ENCODE results near the gene OR2M5. TPM values are rescaled to one million over a fixed set of nuclear protein-coding genes. Genes with fewer than 3 reads are reported as not detected.

Gene OR2M5
- polyA plus RNA-seq, 1 donor (not counting 4 experiments of a cell fraction or from before 2014, with no cell fraction given): not detected

DNA sequence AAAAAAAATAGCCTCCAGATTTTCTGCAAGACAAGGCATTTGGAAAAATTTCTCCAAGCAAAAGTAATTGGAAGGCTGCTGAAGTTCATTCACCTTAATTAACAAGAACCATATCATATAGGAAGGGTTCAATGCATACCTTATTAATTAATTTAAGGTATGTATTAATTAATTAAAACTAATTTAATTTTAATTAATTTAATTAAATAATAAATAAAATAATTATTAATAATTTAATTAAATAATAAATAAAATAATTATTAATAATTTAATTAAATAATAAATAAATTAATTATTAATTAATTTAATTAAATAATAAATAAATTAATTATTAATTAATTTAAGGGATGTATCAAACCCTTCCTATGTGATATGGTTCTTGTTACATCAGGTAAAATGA lies 42.1 kb upstream of the OR2M5 start:
- H3K9me1 ChIP-seq (ENCODE audit: control insufficient read depth, extremely low read depth, insufficient read depth, low read length): no peaks in the 10 kb centered on the region
- no peaks in the 10 kb centered on the region for H3K4me1 ChIP-seq (ENCODE audit: control insufficient read depth, extremely low read depth, insufficient read depth, low read length)
- no peak overlapping the region for H3K27ac ChIP-seq (ENCODE audit: control insufficient read depth, insufficient read depth, low read length)
- no peak overlapping the region for H3K4me3 ChIP-seq (ENCODE audit: control insufficient read depth in 2 of 3, extremely low read depth in 1 of 3, insufficient read depth in 2 of 3, low read depth in 1 of 3, low read length in 3 of 3)
- H3K79me2 ChIP-seq (ENCODE audit: control insufficient read depth, insufficient read depth, low read length): no peaks in the 10 kb centered on the region
- no peak overlapping the region for H3K9ac ChIP-seq (ENCODE audit: control insufficient read depth, extremely low read depth, insufficient read depth, low read length)
- no peak for FAIRE-seq
- no peak overlapping the region for H3K4me2 ChIP-seq (ENCODE audit: control insufficient read depth, extremely low read depth, insufficient read depth, low read depth, low read length)
- dilution Hi-C loops (cut with MboI; ENCODE audit: extremely low pct_ligation_motif_present, low sequenced_read_pairs): no loop called here
- no peaks in the 10 kb centered on the region for H4K20me1 ChIP-seq (ENCODE audit: control insufficient read depth, extremely low read depth, insufficient read depth, low read length)
- no peak overlapping the region for H2AFZ ChIP-seq (ENCODE audit: control insufficient read depth, low read length)
- DNase-seq (ENCODE audit: low read depth, low spot score): no peak
- H3K27me3 ChIP-seq (ENCODE audit: control insufficient read depth, extremely low read depth, insufficient read depth, low read length): no peaks in the 10 kb centered on the region
- H3K36me3 ChIP-seq (ENCODE audit: control insufficient read depth in 2 of 2, extremely low read depth in 1 of 2, insufficient read depth in 2 of 2, low read length in 2 of 2): no peaks in the 10 kb centered on the region
- TF ChIP-seq, protein P1, sequence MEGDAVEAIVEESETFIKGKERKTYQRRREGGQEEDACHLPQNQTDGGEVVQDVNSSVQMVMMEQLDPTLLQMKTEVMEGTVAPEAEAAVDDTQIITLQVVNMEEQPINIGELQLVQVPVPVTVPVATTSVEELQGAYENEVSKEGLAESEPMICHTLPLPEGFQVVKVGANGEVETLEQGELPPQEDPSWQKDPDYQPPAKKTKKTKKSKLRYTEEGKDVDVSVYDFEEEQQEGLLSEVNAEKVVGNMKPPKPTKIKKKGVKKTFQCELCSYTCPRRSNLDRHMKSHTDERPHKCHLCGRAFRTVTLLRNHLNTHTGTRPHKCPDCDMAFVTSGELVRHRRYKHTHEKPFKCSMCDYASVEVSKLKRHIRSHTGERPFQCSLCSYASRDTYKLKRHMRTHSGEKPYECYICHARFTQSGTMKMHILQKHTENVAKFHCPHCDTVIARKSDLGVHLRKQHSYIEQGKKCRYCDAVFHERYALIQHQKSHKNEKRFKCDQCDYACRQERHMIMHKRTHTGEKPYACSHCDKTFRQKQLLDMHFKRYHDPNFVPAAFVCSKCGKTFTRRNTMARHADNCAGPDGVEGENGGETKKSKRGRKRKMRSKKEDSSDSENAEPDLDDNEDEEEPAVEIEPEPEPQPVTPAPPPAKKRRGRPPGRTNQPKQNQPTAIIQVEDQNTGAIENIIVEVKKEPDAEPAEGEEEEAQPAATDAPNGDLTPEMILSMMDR (optimal IDR thresholded peaks at IDR 0.05 in 1 of 3, IDR thresholded peaks at IDR 0.05 in 1 of 3, conservative IDR thresholded peaks at IDR 0.05 in 1 of 3; ENCODE audit: extremely low read depth in 1 of 3, insufficient read depth in 2 of 3, low read length in 3 of 3): no peak
- no peak for TF ChIP-seq EZH2 (IDR thresholded peaks at IDR 0.05; ENCODE audit: low read length)
- H3K9me3 ChIP-seq (ENCODE audit: control insufficient read depth, low read depth, low read length): peaks cover 4% of the 10 kb centered on the region

DNA sequence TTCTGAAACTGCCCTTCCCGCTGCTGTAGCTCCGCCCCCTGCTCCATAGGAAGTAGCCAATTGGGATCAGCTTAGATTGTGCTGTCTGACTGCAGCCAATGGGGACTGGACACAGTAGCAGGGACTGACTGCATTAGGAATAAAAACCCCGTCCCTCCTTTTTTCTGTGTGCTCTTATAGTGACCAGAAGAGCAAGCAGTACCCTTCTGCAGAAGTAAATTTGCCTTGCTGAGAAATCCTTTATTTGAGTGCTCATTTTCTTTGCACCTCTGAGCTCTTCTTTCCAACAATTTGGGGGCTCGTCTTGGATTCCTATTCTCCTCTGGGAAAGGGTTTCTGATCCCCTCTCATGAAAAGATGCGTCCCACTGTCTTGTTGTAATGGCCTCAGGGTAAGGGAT lies 33.8 kb upstream of the OR2M5 start:
- no peak overlapping the region for H3K27ac ChIP-seq (ENCODE audit: control insufficient read depth, insufficient read depth, low read length)
- no peaks in the 10 kb centered on the region for H3K79me2 ChIP-seq (ENCODE audit: control insufficient read depth, insufficient read depth, low read length)
- H3K4me3 ChIP-seq (ENCODE audit: control insufficient read depth in 2 of 3, extremely low read depth in 1 of 3, insufficient read depth in 2 of 3, low read depth in 1 of 3, low read length in 3 of 3): no peak overlapping the region
- H2AFZ ChIP-seq (ENCODE audit: control insufficient read depth, low read length): no peak overlapping the region
- FAIRE-seq (no peak), DNase-seq (ENCODE audit: low read depth, low spot score) (no peak)
- TF ChIP-seq EZH2 (IDR thresholded peaks at IDR 0.05; ENCODE audit: low read length): no peak
- TF ChIP-seq, protein P1 (optimal IDR thresholded peaks at IDR 0.05 in 1 of 3, IDR thresholded peaks at IDR 0.05 in 1 of 3, conservative IDR thresholded peaks at IDR 0.05 in 1 of 3; ENCODE audit: extremely low read depth in 1 of 3, insufficient read depth in 2 of 3, low read length in 3 of 3): no peak
- no peak overlapping the region for H3K9ac ChIP-seq (ENCODE audit: control insufficient read depth, extremely low read depth, insufficient read depth, low read length)
- H3K36me3 ChIP-seq (ENCODE audit: control insufficient read depth in 2 of 2, extremely low read depth in 1 of 2, insufficient read depth in 2 of 2, low read length in 2 of 2): no peaks in the 10 kb centered on the region
- no peaks in the 10 kb centered on the region for H3K9me1 ChIP-seq (ENCODE audit: control insufficient read depth, extremely low read depth, insufficient read depth, low read length)
- no peaks in the 10 kb centered on the region for H3K4me1 ChIP-seq (ENCODE audit: control insufficient read depth, extremely low read depth, insufficient read depth, low read length)
- H3K9me3 ChIP-seq (ENCODE audit: control insufficient read depth, low read depth, low read length): no peaks in the 10 kb centered on the region
- no peaks in the 10 kb centered on the region for H3K27me3 ChIP-seq (ENCODE audit: control insufficient read depth, extremely low read depth, insufficient read depth, low read length)
- no peaks in the 10 kb centered on the region for H4K20me1 ChIP-seq (ENCODE audit: control insufficient read depth, extremely low read depth, insufficient read depth, low read length)
- dilution Hi-C loops (cut with MboI; ENCODE audit: extremely low pct_ligation_motif_present, low sequenced_read_pairs): no loop called here
- H3K4me2 ChIP-seq (ENCODE audit: control insufficient read depth, extremely low read depth, insufficient read depth, low read depth, low read length): no peak overlapping the region
